NT2/D1 (cell line): Measurements from ENCODE around the gene ANKRD34A.

Experiments
- DNase-seq: peaks from one replicate; pipeline ENCODE4 v3.0.0-alpha.2; 2011; ENCODE audit warnings: low read depth, low spot score
- H3K27me3 ChIP-seq: 2 replicates; pipeline ENCODE4 v1.6.0; 2011; ENCODE audit warnings: mild to moderate bottlenecking; ENCODE audit not compliant: insufficient read length, insufficient read depth
- H3K36me3 ChIP-seq: 2 replicates; pipeline ENCODE4 v1.6.1; 2011; ENCODE audit warnings: mild to moderate bottlenecking, low read length, mixed read lengths; ENCODE audit not compliant: insufficient read depth, insufficient read length
- H3K4me1 ChIP-seq: 2 replicates; pipeline ENCODE4 v1.5.1; 2011; ENCODE audit not compliant: insufficient read depth, insufficient read length
- H3K4me3 ChIP-seq: 2 replicates; pipeline ENCODE4 v1.5.1; 2011; ENCODE audit warnings: low read depth; ENCODE audit not compliant: insufficient read length
- H3K9ac ChIP-seq: 2 replicates; pipeline ENCODE4 v1.6.0; 2011; ENCODE audit warnings: low read depth; ENCODE audit not compliant: insufficient read length
- H3K9me3 ChIP-seq: 2 replicates; pipeline ENCODE4 v1.5.1; 2011; ENCODE audit warnings: mild to moderate bottlenecking, low read length; ENCODE audit not compliant: insufficient read depth
- SUZ12 ChIP-seq: IDR thresholded peaks from 2 replicates; pipeline ENCODE4 v1.6.1; 2011; ENCODE audit not compliant: insufficient read length, insufficient read depth; ENCODE audit errors: extremely low read depth
- YY1 ChIP-seq: IDR thresholded peaks from 2 replicates; pipeline ENCODE4 v1.6.1; 2011; ENCODE audit not compliant: insufficient read length, insufficient read depth
- ZNF274 ChIP-seq: IDR thresholded peaks from 2 replicates; pipeline ENCODE4 v1.6.1; 2011; ENCODE audit warnings: mild to moderate bottlenecking, low read depth, low read length

Gene ANKRD34A

DNA sequence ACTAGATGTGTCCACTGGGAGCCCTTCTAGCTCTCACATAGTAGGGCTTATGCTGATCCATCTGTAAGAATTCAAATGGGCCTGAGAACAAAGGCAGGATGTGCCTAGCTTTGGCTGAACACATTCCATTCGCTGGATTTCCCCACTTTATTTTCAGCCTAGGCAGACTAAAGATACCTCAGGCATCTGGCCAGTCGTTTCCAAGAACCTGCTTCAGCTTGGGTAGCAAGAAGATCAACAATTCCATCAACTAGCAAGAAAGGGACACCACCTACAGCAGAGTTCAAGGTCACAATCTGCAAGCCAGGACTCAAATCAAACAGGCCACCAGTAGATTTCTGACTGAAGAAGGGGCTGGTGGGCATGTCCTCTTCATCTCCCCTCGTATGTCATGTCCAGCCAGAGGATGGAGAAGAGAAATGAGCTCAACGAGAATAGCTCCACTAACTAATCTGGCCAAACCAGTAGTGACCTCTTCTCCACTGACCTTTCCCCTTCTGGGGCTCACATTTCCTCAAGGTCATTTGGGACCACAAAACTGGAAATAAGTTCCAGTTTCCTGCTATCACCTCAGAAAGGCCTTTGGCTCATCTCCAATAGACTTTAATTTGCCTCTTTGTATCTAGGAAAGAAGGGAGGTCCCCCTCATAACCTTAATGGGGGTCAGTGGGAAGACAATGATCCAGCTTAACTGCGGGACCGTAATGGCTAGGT, 17.8 kb upstream of the ANKRD34A start:
- no peaks in the 10 kb centered on the region for H3K9me3 ChIP-seq
- no peaks in the 10 kb centered on the region for H3K27me3 ChIP-seq
- TF ChIP-seq ZNF274 = no peak
- no peak for TF ChIP-seq YY1
- no peak for TF ChIP-seq SUZ12
- peaks cover 16% of the 10 kb centered on the region for H3K4me1 ChIP-seq
- DNase-seq = no peak
- no peak overlapping the region for H3K9ac ChIP-seq
- H3K36me3 ChIP-seq = no peaks in the 10 kb centered on the region
- no peak overlapping the region for H3K4me3 ChIP-seq

DNA sequence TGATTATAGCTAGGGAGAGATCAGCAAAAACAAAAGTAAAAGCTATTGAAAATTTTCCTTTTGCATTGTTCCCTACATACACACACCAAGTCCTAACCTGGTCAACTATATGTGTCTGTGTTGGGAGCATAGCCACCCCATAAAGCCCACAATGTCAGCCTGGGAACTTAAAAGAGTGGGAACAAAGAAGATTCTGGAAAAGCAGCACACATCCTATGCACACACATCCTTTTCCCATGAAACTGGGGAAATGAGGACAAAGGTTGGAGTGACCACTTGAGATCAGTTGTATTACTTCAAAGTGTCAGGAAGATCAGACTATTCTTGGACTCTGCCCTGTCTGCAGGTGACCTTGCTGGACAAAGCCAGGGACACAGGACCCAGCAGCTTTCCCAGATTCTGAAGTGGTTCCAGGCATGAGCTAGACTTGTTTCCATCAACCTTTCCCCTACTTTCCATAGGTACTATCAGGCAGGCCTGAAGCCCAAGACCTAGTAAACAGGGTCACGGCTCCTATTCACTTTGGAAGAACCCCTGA, 16.2 kb upstream of the ANKRD34A start:
- no peak for TF ChIP-seq ZNF274
- TF ChIP-seq SUZ12 = no peak
- TF ChIP-seq YY1 = no peak
- Histone ChIP-seq H3K4me3 (no peak overlapping the region), H3K4me1 (peaks cover 11% of the 10 kb centered on the region), H3K9ac (no peak overlapping the region), H3K9me3 (no peaks in the 10 kb centered on the region), H3K27me3 (no peaks in the 10 kb centered on the region), H3K36me3 (no peaks in the 10 kb centered on the region)
- DNase-seq = no peak

DNA sequence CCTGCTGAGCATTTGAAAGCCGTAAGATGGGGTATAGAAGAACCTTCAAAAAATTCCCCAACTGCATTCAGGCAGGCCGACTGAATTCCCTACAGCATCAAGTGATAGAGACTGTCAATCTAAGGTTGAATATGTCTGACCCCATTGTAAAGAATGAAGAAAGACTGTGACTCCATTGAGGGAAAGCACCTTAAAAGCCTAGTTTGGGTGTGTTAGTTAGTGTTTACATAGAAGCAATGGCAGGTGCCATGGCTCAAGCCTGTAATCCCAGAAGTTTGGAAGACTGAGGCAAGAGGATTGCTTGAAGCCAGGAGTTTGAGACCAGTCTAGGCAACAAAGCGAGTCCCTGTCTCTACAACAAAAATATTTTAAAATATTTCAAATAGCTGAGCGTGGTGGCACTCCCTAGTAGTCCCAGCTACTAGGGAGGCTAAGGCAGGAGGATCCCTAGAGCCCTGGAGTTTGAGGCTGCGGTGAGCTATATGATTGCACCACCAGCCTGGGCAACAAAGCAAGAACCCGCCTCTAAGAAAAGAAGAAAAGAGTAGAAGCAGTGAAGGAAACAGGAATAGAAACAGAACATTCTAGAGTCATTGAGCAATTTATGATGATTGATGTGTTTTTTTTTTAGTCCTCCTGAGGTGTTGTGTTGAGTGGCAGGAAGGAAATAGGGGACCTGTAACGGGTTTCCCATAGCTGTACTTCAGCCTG, 15.5 kb upstream of the ANKRD34A start:
- Histone ChIP-seq H3K4me1 (peaks cover 6% of the 10 kb centered on the region), H3K36me3 (no peaks in the 10 kb centered on the region), H3K9ac (no peak overlapping the region), H3K9me3 (no peaks in the 10 kb centered on the region), H3K4me3 (no peak overlapping the region), H3K27me3 (no peaks in the 10 kb centered on the region)
- no peak for DNase-seq
- no peak for TF ChIP-seq YY1
- TF ChIP-seq SUZ12 = no peak
- no peak for TF ChIP-seq ZNF274

DNA sequence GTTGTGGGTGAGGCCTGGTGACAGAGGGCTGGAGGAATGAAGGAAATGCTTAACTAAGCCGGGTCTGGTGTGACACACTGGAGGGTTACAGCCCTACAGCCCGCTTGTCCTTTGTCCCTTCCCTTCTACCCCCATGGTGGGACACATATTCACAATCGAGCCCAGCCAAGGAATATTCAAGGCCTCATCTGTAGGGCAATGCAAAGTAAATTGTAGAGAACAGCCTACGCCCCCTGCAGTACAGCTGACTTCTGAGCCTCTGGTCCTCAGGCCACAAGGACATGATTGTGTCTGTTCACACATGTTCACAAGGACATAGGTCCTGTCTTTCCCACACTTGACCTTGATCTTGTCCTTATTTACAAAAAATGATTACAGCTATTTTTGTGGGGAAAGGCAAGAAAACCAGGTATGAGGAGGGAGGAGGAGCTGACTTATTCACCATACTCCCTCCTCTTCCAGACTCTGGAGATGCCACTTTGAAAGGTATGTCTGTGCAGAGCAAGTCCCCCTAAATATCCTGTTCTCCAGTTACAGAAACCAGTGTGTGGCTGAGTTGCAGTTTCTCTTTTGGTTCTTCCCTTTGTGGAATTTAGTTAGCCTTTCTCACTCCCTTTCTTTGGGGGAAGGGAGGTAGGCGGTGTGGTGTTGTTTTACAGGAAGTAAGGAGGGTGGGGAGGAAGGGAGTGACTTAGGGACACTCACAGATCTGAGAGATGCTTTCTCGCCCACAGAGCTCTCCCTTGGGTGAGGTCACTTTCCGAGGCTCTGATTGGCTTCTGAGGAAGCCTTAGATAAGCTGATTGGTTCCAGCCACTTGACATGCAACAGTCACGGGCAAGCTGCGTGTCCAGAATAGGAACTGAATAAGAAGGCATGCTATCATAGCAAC, 14.7 kb upstream of the ANKRD34A start:
- no peaks in the 10 kb centered on the region for H3K27me3 ChIP-seq
- peak overlapping the region; percentile 53 for H3K9ac ChIP-seq
- H3K4me3 ChIP-seq = peak overlapping the region; percentile 2
- H3K36me3 ChIP-seq = no peaks in the 10 kb centered on the region
- H3K9me3 ChIP-seq = no peaks in the 10 kb centered on the region
- peaks cover 6% of the 10 kb centered on the region for H3K4me1 ChIP-seq
- DNase-seq = peak; percentile 99
- TF ChIP-seq SUZ12 (no peak), ZNF274 (no peak), YY1 (no peak)

DNA sequence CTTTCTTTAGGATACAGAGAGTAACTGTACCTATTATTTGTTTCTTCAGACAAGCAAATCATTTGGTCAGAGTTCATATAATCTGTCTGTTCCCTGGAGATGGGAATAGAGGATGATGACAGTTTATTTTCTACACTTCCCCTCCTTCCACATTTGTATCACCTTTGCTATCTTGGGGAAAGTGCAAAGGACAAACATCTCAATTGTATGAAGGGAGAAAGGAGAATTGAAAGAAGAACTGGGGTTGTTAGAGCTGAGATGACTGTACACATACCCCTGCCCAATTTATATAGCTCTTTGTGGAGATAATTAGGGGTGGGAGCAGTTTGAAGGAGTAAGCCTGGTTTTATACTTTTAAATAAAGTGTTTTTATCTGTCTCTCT, 14.1 kb upstream of the ANKRD34A start:
- Histone ChIP-seq H3K9ac (peak overlapping the region; percentile 53), H3K9me3 (no peaks in the 10 kb centered on the region), H3K36me3 (no peaks in the 10 kb centered on the region), H3K4me3 (no peak overlapping the region), H3K4me1 (peaks cover 6% of the 10 kb centered on the region), H3K27me3 (no peaks in the 10 kb centered on the region)
- TF ChIP-seq SUZ12 (no peak), YY1 (no peak), ZNF274 (no peak)
- no peak for DNase-seq

DNA sequence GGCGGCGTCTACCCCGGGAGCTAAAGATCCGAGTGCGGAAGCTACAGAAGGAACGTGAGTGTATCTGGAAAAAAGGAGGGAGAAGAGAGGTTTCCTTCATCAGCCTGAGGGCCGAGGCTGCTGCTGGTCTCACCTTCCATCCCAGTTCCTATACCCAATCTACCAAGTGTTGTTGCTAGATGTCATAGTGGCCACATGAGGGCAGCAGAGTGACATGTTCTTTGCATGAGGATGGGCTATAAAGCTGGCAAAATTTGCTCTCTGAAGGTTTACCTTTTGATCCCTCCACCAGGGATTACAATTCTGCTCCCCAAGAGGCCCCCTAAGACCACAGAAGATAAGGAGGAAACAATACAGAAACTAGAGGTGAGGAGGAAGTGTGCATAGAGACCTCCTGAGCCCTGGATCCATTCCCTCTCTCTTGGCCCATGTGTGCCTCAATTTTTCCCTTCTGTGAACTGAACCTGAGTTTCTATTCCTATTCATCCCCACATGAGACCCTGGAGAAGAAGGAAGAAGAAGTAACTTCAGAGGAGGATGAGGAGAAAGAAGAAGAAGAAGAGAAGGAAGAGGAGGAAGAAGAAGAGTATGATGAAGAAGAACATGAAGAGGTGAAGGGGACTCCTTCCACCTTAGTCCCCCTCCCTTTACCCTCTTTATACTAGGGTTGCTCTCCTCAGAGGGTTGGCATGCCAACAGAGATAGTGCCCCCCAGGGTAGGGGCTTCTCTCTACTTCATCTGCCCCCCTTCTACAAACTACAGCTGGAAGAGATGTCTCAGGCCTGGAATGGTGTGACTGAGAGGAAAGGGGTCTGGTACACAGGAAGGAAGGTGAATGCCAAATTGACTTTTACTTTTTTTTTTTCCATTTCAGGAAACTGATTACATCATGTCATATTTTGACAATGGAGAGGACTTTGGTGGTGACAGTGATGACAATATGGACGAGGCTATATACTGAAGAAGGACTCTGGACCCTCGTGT, 13.4 kb upstream of the ANKRD34A start:
- peak; percentile 89 for DNase-seq
- peaks cover 6% of the 10 kb centered on the region for H3K4me1 ChIP-seq

More for the DNA sequence above, 13.4 kb upstream of the ANKRD34A start:
- Histone ChIP-seq H3K9ac (no peak overlapping the region), H3K4me3 (no peak overlapping the region), H3K36me3 (no peaks in the 10 kb centered on the region), H3K9me3 (no peaks in the 10 kb centered on the region), H3K27me3 (no peaks in the 10 kb centered on the region)
- no peak for TF ChIP-seq SUZ12
- TF ChIP-seq YY1 = no peak
- TF ChIP-seq ZNF274 = no peak
